ENCODE measurements around the gene ZBTB16.

ZBTB16 gene

GRCh38 chr11:114219559-114220349, 160.2 kb downstream of the ZBTB16 start:
- FAIRE-seq: no peak

DNA sequence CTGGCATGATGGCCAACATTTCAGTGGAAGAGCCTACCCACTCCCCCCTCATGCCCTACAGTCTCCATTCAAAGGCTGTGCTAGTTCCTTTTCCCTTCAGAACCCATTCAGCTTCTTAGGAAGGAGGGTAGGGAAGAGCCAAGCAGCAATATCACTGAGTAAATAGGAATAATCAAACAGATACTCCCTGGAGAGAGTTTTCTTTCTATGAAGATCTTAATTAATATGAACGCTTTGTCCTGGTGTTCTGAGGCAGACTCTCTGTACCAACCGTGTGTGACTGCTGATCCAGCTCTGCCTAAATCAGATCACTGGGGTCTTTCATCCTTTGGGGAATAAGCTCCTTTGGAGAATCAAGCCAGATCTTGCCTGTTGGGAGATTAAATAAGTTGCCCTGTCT, 161.5 kb downstream of the ZBTB16 start:
- no peak for FAIRE-seq

DNA sequence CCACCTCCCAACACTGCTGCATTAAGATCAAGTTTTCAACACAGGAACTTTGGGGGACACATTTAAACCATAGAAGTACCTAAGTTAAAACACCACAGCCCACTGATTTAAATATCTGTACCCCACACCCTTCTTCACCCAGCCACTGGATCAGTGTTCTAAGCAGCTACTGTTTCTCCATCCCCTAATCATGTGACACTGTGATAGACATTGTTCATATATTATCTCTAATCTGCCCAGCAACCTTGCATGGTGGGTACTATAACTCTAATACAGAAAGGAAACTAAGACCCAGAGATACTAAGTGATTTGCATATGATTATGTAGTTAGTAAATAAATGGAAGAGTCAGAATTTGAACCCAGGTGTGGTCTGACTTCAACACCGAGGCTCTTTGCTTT, 166.2 kb downstream of the ZBTB16 start:
- FAIRE-seq: no peak

DNA sequence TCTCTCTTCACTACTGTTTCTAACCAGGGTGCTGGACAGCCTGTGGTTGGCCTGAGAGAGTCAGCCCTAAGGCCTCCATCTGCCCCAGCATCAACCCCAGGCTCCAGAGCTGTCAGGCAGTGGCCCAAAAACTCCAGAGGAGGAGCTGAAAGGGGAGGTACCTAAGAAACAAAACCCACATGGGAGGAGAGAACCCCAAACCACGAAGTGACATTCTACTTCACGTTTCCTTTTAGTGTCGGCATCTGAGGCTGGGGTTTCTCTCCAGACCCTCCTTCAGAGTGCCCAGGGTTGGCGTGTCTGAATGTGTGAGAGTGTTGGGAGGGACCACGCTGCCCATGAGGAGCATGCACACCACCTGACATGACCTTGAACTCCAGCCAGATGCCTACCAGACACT, 166.8 kb downstream of the ZBTB16 start:
- no peak for FAIRE-seq

- FAIRE-seq: no peak
Measured at GRCh38 chr11:114228435-114229411, 169.2 kb downstream of the ZBTB16 start.

GRCh38 chr11:114230031-114230704, 170.7 kb downstream of the ZBTB16 start:
- FAIRE-seq: no peak

GRCh38 chr11:114232400-114233059, 173.0 kb downstream of the ZBTB16 start:
- FAIRE-seq: no peak

DNA sequence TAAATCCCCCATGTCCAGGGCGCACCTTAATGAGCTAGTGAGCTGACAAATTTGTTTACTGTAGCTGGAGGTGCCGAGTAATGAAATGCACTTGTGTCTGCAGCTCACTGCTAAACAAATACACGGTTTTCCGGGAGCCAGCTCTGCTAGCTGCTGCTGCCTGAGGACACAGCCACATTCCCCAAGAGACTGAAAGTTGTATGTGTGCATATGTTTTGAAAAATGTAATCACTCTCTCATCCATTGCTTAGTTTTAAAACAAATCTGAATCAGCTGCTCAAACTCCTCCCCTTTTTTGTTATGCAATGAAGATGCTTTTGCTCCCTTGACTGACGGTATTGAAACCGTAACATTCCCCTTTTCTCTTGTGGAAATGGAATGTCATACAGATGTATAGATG, 174.2 kb downstream of the ZBTB16 start:
- FAIRE-seq: no peak

DNA sequence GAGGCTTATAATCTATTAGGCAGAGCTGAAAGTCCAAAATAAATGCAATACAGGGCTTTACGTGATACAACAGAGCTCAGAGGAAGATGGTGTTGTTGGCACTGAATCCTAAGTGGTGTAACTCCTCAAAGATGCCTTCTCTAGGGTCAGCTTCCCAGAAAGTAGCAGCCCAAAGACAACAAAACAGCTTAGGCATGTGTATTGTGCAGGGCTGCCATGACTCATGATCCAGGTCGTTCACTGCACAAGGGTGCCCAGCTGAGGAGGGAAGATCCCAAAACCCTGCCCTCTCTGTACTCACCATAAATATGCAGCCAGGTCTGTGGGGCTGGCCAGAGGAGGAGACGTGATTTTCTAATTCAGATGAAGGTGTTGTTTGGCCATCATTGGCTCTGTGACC, 177.3 kb downstream of the ZBTB16 start:
- no peak for FAIRE-seq

- FAIRE-seq: no peak
Measured at GRCh38 chr11:114237321-114238280, 178.1 kb downstream of the ZBTB16 start.

GRCh38 chr11:114239753-114240161, 180.2 kb downstream of the ZBTB16 start:
- no peak for FAIRE-seq

GRCh38 chr11:114242032-114242431, 182.5 kb downstream of the ZBTB16 start:
- FAIRE-seq: no peak

GRCh38 chr11:114243461-114244372, 184.2 kb downstream of the ZBTB16 start:
- FAIRE-seq: no peak

- FAIRE-seq: no peak
Measured at GRCh38 chr11:114244726-114245394, 185.3 kb downstream of the ZBTB16 start.

GRCh38 chr11:114246321-114247069, 187.0 kb downstream of the ZBTB16 start:
- FAIRE-seq: no peak

DNA sequence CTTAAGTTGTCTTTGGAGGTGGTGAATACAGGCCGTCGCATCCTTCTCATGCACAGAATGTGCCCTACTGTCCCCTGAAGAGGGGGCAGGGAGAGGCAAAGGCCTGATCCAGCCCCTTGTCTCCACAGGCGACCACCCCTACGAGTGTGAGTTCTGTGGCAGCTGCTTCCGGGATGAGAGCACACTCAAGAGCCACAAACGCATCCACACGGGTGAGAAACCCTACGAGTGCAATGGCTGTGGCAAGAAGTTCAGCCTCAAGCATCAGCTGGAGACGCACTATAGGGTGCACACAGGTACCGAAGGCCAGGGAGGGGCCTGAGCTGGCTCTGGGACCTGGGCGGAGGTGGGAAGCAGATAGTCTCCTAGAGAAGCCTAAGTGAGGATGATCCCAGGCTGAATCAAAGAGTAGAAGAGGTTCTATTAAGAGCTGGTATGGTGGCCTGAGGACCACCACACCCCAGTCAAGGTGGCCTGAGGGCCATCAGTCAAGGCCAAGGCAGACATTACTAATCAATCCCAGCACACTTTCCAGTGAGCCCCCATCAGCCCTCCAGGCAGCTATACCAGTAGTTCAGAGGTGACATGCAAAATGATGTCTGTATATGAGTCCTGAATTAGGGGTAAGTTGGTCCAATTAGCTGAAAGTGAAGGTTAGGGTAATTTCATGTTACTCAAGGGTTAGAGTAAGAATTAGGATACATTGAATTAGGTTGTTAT, 187.7 kb downstream of the ZBTB16 start:
- no peak for FAIRE-seq

DNA sequence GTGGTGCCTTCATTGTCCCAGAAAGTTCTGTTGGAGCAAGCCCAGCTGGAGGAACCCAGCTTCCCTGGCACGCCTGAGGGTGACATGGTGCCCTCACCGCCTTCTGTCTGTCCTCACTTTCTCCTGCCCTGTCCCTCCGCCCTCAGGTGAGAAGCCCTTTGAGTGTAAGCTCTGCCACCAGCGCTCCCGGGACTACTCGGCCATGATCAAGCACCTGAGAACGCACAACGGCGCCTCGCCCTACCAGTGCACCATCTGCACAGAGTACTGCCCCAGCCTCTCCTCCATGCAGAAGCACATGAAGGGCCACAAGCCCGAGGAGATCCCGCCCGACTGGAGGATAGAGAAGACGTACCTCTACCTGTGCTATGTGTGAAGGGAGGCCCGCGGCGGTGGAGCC, 190.7 kb downstream of the ZBTB16 start:
- no peak for FAIRE-seq
